ENCODE measurements around the gene TNFSF12. TPM values are rescaled to one million over a fixed set of nuclear protein-coding genes. Genes with fewer than 3 reads are reported as not detected.

Gene TNFSF12
- total and polyA plus RNA-seq, 9 of the 15 experiments (the other 6 are each of a cell fraction or from before 2014, with no cell fraction given), result 0.03 to 0.95 (median 0.19) TPM; not detected in 3

DNA sequence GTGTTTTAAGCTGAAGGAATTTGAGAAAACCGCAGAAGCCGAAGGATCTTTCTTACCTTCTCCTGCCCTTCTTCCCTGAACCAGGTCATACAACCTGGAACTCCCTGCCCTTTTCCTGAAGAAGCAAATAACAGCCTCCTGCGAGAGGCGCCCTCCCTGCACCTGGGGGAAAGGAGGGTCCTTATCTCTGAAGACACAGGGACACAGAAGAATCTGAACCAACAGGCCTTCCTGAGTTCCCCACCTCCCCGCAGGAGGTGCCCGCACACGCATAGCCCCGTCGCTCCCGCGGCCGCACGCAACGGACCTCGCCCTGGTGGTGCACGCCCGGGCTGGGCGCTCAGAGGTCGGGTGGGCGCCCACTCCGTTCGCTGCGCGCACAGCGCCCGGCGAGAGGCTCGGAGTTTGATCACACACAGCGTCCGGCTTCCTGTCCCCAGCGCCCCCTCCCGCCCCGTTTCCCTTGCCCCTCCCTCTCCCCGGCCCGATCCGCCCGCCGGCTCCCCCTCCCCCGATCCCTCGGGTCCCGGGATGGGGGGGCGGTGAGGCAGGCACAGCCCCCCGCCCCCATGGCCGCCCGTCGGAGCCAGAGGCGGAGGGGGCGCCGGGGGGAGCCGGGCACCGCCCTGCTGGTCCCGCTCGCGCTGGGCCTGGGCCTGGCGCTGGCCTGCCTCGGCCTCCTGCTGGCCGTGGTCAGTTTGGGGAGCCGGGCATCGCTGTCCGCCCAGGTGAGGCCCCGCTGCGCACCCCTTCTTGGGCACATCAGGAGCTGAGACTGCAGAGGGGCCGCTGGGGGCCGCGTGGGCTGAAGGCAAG lies at the start of gene TNFSF12 (continued):
- TF ChIP-seq ZBTB40 (IDR thresholded peaks at IDR 0.05) (peak; percentile 27; the same call in 1 of the 2 replicates), ZBTB40 (CRISPR knock-in tag; IDR thresholded peaks at IDR 0.05) (no peak), TRIM24 (IDR thresholded peaks at IDR 0.05) (peak in 1 of 2 experiments; percentile 41; a peak in 1 of 4 replicates), COPS2 (conservative IDR thresholded peaks at IDR 0.05) (no peak), GABPA (tag; conservative IDR thresholded peaks at IDR 0.05; ENCODE audit: low read depth) (0 out of 2 replicates have a peak, but pooled peaks have one; percentile 20), ZNF655 (CRISPR knock-in tag; IDR thresholded peaks at IDR 0.05) (no peak), DDX20 (tag; IDR thresholded peaks at IDR 0.05; ENCODE audit: low read depth) (no peak), HNRNPLL (IDR thresholded peaks at IDR 0.05; ENCODE audit: low read depth, low read length, poor library complexity, severe bottlenecking) (peak; percentile 55), TEAD4 (IDR thresholded peaks at IDR 0.05; ENCODE audit: low read length) (peak; percentile 63), TEAD4 (CRISPR knock-in tag; IDR thresholded peaks at IDR 0.05; ENCODE audit: borderline replicate concordance) (no peak), PHF20 (IDR thresholded peaks at IDR 0.05; ENCODE audit: partially characterized antibody) (peak; percentile 20), CTBP1 (IDR thresholded peaks at IDR 0.05; ENCODE audit: borderline replicate concordance) (peak; percentile 31; the same call in 1 of the 2 replicates), BDP1 (IDR thresholded peaks at IDR 0.05; ENCODE audit: insufficient read depth, insufficient read length) (no peak), TCF3 (CRISPR knock-in tag; IDR thresholded peaks at IDR 0.05) (peak; percentile 74), ZBTB7A (IDR thresholded peaks at IDR 0.05; ENCODE audit: borderline replicate concordance, control insufficient read depth, low read depth, low read length) (peak; percentile 44; the same call in 1 of the 2 replicates), RBFOX2 (IDR thresholded peaks at IDR 0.05; ENCODE audit: low read depth, low read length) (peak; percentile 59)
